Measurements from ENCODE around the gene WIPF3.

The WIPF3 gene

DNA sequence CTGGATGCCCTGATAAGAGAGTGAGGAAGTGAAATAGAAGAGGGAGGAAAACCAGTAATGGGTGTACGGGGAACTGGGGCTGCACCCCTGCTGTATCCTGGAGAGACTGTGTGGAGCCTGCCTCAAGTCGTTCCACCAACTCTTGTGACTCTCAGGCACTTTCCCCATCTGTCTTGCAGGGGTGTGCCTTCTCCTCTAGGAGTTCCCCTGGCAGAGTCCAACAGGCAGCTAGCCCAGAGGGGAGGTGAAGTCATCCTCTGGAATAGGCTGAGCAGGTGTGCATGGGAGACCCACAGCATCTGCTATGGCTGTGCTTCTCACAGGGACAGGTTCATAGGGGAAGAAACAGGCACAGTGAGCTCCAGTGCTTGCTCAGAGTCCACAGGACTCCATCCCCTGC, 46.8 kb downstream of the WIPF3 start:
- peak; percentile 36 for DNase-seq (ENCODE audit: low read depth)
- TF ChIP-seq, protein P1, sequence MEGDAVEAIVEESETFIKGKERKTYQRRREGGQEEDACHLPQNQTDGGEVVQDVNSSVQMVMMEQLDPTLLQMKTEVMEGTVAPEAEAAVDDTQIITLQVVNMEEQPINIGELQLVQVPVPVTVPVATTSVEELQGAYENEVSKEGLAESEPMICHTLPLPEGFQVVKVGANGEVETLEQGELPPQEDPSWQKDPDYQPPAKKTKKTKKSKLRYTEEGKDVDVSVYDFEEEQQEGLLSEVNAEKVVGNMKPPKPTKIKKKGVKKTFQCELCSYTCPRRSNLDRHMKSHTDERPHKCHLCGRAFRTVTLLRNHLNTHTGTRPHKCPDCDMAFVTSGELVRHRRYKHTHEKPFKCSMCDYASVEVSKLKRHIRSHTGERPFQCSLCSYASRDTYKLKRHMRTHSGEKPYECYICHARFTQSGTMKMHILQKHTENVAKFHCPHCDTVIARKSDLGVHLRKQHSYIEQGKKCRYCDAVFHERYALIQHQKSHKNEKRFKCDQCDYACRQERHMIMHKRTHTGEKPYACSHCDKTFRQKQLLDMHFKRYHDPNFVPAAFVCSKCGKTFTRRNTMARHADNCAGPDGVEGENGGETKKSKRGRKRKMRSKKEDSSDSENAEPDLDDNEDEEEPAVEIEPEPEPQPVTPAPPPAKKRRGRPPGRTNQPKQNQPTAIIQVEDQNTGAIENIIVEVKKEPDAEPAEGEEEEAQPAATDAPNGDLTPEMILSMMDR (IDR thresholded peaks at IDR 0.05; ENCODE audit: insufficient read depth, low read depth, low read length, missing control alignments) = no peak
- no peak overlapping the region for H3K4me3 ChIP-seq (ENCODE audit: low read length)

DNA sequence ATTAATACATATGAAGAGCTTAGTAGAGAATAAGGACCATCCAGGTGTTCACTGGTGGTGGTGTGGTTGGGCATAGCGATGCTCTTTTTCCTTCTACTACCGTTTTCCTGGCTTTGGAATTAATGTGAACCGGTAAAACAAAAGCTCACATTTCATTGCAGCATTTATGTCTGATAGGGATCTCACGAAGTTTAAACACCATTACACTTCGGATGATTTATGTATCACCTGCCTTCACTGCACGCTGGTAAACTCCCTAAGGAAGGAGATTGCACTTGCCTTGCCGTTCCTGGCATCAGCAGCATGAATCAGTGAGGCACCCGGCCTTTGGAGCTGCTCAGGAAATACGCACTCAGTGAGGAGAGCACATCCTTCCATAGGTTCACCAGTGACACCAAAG, 47.5 kb downstream of the WIPF3 start:
- TF ChIP-seq, protein P1 (IDR thresholded peaks at IDR 0.05; ENCODE audit: insufficient read depth, low read depth, low read length, missing control alignments) = no peak
- H3K4me3 ChIP-seq (ENCODE audit: low read length) = no peak overlapping the region
- no peak for DNase-seq (ENCODE audit: low read depth)

DNA sequence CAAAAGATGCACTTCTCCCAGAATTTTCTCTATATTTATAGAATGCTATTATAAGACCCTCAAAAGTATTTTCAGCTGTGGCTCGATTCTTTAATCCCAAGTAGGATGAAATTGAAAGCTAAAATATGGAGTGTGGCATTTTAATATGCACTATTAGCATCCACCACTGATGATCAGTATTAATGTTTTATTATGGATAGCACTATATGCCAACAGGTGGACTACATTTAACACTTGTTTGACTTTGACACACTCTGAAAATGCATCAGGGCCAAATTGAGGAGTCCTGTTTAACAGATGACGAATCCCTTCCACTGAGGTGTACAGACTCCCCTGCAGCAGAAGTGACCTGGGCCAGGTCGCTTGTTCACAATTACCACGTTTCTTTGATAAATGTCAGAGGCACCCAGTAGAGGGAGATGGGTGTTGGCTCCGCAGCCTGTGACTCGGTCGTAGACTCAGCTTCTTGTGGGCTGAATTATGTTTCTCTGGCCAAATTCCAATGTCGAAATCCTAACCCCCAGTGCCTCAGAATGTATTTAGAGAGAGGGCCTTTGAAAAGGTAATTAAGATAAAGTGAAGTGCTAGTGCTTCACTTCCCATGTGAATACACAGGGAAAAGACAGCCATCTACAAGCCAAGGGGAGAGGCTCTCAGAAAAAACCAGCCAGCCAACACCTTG, 48.1 kb downstream of the WIPF3 start:
- TF ChIP-seq, protein P1 (IDR thresholded peaks at IDR 0.05; ENCODE audit: insufficient read depth, low read depth, low read length, missing control alignments) = peak; percentile 23
- DNase-seq (ENCODE audit: low read depth) = peak; percentile 34
- H3K4me3 ChIP-seq (ENCODE audit: low read length) = no peak overlapping the region

DNA sequence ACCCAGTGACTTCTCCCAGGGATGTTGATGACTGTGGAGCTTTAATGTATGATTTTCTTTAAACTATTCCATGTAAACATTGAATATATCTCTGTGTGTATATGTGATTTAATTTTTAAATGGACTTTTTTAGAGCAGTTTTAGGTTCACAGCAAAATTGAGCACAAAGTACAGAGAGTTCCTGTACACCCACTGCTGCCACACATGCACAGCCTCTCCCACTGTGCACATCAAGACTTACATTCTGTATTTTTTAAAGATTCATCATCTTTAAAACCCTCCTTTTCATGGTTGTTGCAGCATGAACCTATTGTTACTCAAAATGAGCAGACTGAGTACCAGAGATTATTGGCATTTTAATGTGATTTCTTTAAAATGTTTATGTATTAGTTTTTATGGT, 51.3 kb downstream of the WIPF3 start:
- TF ChIP-seq, protein P1 (IDR thresholded peaks at IDR 0.05; ENCODE audit: insufficient read depth, low read depth, low read length, missing control alignments) = no peak
- H3K4me3 ChIP-seq (ENCODE audit: low read length) = no peak overlapping the region
- DNase-seq (ENCODE audit: low read depth) = no peak

DNA sequence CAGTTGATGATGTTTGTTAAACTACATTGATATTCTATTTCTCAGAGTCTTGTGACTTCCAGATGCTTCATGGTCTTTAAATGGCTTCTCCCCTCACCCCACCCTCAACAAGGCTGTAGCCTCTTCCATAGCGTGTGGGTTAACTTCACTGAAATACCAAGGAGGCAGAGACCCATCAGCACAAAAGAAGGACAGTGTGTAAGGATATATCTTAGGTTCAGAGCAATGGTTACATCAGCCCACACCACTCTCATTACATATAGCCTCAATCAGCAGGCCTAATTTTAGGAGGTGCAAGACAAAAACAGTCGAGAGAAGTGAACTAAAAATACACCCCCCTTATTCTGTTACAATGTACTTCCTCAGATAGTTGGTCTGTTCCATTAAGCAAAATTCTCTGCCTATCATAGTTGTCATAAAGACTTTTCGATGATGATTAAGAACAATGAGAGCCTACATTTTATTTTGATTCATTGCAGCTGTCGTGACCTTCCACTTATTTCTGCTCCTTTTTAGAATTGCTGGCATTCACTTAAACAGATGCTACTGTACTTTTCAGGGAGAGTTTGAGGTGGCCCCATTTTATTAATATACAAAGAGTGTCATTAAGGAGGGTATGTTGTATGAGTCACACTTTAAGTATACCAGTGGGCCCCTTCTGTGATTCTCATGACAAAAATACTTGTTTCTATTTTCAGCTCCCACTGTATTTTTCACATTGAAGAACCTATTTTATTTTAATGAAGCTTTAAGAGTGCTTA, 52.1 kb downstream of the WIPF3 start:
- no peak overlapping the region for H3K4me3 ChIP-seq (ENCODE audit: low read length)
- DNase-seq (ENCODE audit: low read depth) = no peak
- TF ChIP-seq, protein P1 (IDR thresholded peaks at IDR 0.05; ENCODE audit: insufficient read depth, low read depth, low read length, missing control alignments) = no peak

DNA sequence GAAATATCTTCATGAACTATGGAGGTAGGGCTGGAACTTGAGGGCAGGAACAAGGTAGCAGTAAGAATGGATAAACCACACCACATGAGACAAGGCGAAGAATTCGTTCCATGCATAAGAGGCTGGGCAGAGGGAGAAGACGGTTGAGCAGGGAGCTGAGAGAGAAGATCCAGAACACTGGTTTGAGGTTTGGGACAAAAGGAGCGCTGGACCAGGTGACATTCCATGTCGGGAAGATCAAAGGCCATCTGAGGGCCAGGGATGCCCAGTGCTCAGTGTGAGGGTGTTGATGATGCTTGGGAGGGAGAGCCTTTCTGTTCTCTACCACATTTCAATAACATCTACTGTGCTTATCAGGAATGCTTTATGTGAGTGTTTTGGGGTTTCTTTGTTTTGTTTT, 52.8 kb downstream of the WIPF3 start:
- DNase-seq (ENCODE audit: low read depth) = no peak
- TF ChIP-seq, protein P1 (IDR thresholded peaks at IDR 0.05; ENCODE audit: insufficient read depth, low read depth, low read length, missing control alignments) = no peak
- no peak overlapping the region for H3K4me3 ChIP-seq (ENCODE audit: low read length)
